ENCODE data around the gene NKX1-1. TPM values are rescaled to one million over a fixed set of nuclear protein-coding genes. Genes with fewer than 3 reads are reported as not detected.

The NKX1-1 gene
- total RNA-seq, 4 donors from 2014 or later: not detected

- H3K9me3 ChIP-seq: no peaks in the 10 kb centered on the region
- peaks cover 20 to 78% (median 45%) of the 10 kb centered on the region in 4 donors for H3K36me3 ChIP-seq
- H3K27me3 ChIP-seq: no peaks in the 10 kb centered on the region
- no peak for DNase-seq (ENCODE audit: extremely low spot score)
- WGBS: 89% methylated on average over 5 of the region's 18 CpGs
- TF ChIP-seq EP300 (IDR thresholded peaks at IDR 0.05) (no peak), POLR2A (IDR thresholded peaks at IDR 0.05; ENCODE audit: low read depth) (no peak), POLR2AphosphoS5 (IDR thresholded peaks at IDR 0.05) (no peak), CTCF (IDR thresholded peaks at IDR 0.05) (no peak)
- intact Hi-C loops (cut with DNase I): no loop called here
- H3K27ac ChIP-seq (replicated peaks in 1 of 4): no peak overlapping the region
- no peak overlapping the region for H3K4me3 ChIP-seq
- H3K4me1 ChIP-seq: peaks cover 0 to 6% (median 0%) of the 10 kb centered on the region in 4 donors
Measured at GRCh38 chr4:1364217-1364616, 42.0 kb downstream of the NKX1-1 start.

DNA sequence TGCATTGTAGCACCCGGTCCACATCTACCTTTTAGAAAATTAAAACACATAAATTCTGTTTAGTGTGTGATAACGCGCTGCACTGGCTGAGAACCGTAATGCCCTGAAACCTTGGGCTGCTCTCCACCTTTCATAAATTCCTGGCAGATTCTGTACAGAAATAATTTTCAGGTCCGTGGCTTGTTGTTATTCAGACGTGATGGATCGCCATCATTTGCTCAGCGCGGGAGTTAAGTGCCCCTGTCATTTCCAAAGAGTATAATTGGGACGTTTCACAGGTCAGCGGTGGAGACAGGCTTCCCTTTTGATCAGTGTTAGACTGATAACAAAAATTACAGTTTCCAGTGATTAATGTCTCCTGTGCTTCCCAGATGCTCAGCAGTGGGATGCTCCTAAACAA, 42.7 kb downstream of the NKX1-1 start:
- Histone ChIP-seq H3K9me3 (no peaks in the 10 kb centered on the region), H3K4me1 (peaks cover 0 to 6% (median 0%) of the 10 kb centered on the region in 4 donors), H3K36me3 (peaks cover 20 to 80% (median 46%) of the 10 kb centered on the region in 4 donors), H3K4me3 (no peak overlapping the region), H3K27ac (replicated peaks in 1 of 4) (no peak overlapping the region), H3K27me3 (no peaks in the 10 kb centered on the region)
- TF ChIP-seq EP300 (IDR thresholded peaks at IDR 0.05) (no peak), POLR2AphosphoS5 (IDR thresholded peaks at IDR 0.05) (no peak), POLR2A (IDR thresholded peaks at IDR 0.05; ENCODE audit: low read depth) (no peak), CTCF (IDR thresholded peaks at IDR 0.05) (no peak)
- no peak for DNase-seq (ENCODE audit: extremely low spot score)
- intact Hi-C loops (cut with DNase I): no loop called here
- 86% methylated on average over 11 of the region's 11 CpGs for WGBS

- TF ChIP-seq POLR2AphosphoS5 (IDR thresholded peaks at IDR 0.05) (no peak), POLR2A (IDR thresholded peaks at IDR 0.05; ENCODE audit: low read depth) (no peak), CTCF (IDR thresholded peaks at IDR 0.05) (no peak), EP300 (IDR thresholded peaks at IDR 0.05) (no peak)
- no peaks in the 10 kb centered on the region for H3K9me3 ChIP-seq
- no peak overlapping the region for H3K27ac ChIP-seq (replicated peaks in 1 of 4)
- H3K36me3 ChIP-seq: peaks cover 17 to 80% (median 47%) of the 10 kb centered on the region in 4 donors
- DNase-seq (ENCODE audit: extremely low spot score): no peak
- no peaks in the 10 kb centered on the region for H3K27me3 ChIP-seq
- 92% methylated on average over 15 of the region's 17 CpGs for WGBS
- intact Hi-C loops (cut with DNase I): no loop called here
- H3K4me1 ChIP-seq: peaks cover 0 to 6% (median 0%) of the 10 kb centered on the region in 4 donors
- no peak overlapping the region for H3K4me3 ChIP-seq
Measured at GRCh38 chr4:1362521-1362920, 43.7 kb downstream of the NKX1-1 start.

DNA sequence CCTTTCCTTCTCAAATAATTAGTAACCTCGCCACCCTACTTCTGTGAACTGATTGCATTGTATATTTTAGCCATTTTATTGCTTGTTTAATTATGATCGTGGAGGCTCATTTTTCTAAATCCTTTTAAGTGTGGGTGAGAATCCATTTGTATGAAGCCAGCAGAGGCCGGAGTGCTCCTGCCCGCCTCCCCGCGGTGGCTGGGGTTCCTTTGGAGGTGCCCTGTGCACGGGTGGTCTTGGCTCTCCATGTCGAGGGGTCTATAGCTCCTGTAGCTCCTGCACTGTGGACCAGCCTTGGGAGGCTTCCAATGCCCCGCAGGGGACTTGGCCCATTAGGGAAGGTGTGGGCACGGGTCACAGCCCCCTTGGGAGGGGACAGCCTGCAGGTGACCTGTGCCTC, 44.2 kb downstream of the NKX1-1 start:
- no peak overlapping the region for H3K27ac ChIP-seq (replicated peaks in 1 of 4)
- peaks cover 16 to 80% (median 49%) of the 10 kb centered on the region in 4 donors for H3K36me3 ChIP-seq
- no peak for DNase-seq (ENCODE audit: extremely low spot score)
- H3K4me1 ChIP-seq: peaks cover 0 to 6% (median 0%) of the 10 kb centered on the region in 4 donors
- intact Hi-C loops (cut with DNase I): no loop called here
- no peak overlapping the region for H3K4me3 ChIP-seq
- whole genome bisulfite sequencing: 94% methylated on average over 10 of the region's 10 CpGs
- H3K9me3 ChIP-seq: no peaks in the 10 kb centered on the region
- no peaks in the 10 kb centered on the region for H3K27me3 ChIP-seq
- no peak for TF ChIP-seq CTCF (IDR thresholded peaks at IDR 0.05)
- TF ChIP-seq POLR2AphosphoS5 (IDR thresholded peaks at IDR 0.05): no peak
- no peak for TF ChIP-seq POLR2A (IDR thresholded peaks at IDR 0.05; ENCODE audit: low read depth)
- TF ChIP-seq EP300 (IDR thresholded peaks at IDR 0.05): no peak

GRCh38 chr4:1361431-1361830, 44.8 kb downstream of the NKX1-1 start:
- DNase-seq (ENCODE audit: extremely low spot score): no peak
- H3K27me3 ChIP-seq: no peaks in the 10 kb centered on the region
- H3K4me3 ChIP-seq: no peak overlapping the region
- H3K4me1 ChIP-seq: peaks cover 0 to 9% (median 1%) of the 10 kb centered on the region in 4 donors
- no peak overlapping the region for H3K27ac ChIP-seq (replicated peaks in 1 of 4)
- intact Hi-C loops (cut with DNase I): no loop called here
- H3K36me3 ChIP-seq: peaks cover 10 to 78% (median 44%) of the 10 kb centered on the region in 4 donors
- no peak for TF ChIP-seq CTCF (IDR thresholded peaks at IDR 0.05)
- no peak for TF ChIP-seq EP300 (IDR thresholded peaks at IDR 0.05)
- TF ChIP-seq POLR2AphosphoS5 (IDR thresholded peaks at IDR 0.05): no peak
- TF ChIP-seq POLR2A (IDR thresholded peaks at IDR 0.05; ENCODE audit: low read depth): no peak
- WGBS: 86% methylated on average over 17 of the region's 18 CpGs
- H3K9me3 ChIP-seq: no peaks in the 10 kb centered on the region
